ENCODE results near the gene OLFML1.

- no peak for TF ChIP-seq POLR2A (IDR thresholded peaks at IDR 0.05; ENCODE audit: low read length)
- no peak for TF ChIP-seq GATA1 (IDR thresholded peaks at IDR 0.05; ENCODE audit: low read depth, low read length)
Measured at GRCh38 chr11:7558046-7558445, 72.7 kb downstream of the OLFML1 start.
